HUES64 (cell line): ENCODE measurements around the gene TNFSF18.

Source experiments
- H3K27ac ChIP-seq: 2 replicates; pipeline ENCODE4 v1.7.0; 2013; ENCODE audit warnings: low read depth, low read length, inconsistent platforms
- H3K27me3 ChIP-seq: 2 replicates; pipeline ENCODE4 v1.6.1; 2013; ENCODE audit warnings: mild to moderate bottlenecking, low read length; ENCODE audit not compliant: insufficient read depth
- H3K36me3 ChIP-seq: 2 replicates; pipeline ENCODE4 v1.6.1; 2013; ENCODE audit warnings: mild to moderate bottlenecking, low read length; ENCODE audit not compliant: insufficient read depth
- H3K4me1 ChIP-seq: 2 replicates; pipeline ENCODE4 v1.6.1; 2013; ENCODE audit warnings: mild to moderate bottlenecking, low read length, moderate library complexity; ENCODE audit not compliant: insufficient read depth
- H3K4me3 ChIP-seq: 2 replicates; pipeline ENCODE4 v1.5.1; 2013; ENCODE audit warnings: mild to moderate bottlenecking, low read length, moderate library complexity
- H3K9ac ChIP-seq: 2 replicates; pipeline ENCODE4 v1.6.1; 2013; ENCODE audit warnings: mild to moderate bottlenecking, low read depth, low read length
- H3K9me3 ChIP-seq: 2 replicates; pipeline ENCODE4 v1.6.1; 2013; ENCODE audit warnings: low read depth, low read length; ENCODE audit not compliant: insufficient read depth
- WGBS: fragments of 150-250, 120-280 bp; methylation state at CpG from one replicate; pipeline ENCODE4 v1.1.7; 2013; ENCODE audit warnings: missing lambda C conversion rate; 5-methylcytosine and 5-hydroxymethylcytosine counted together

Gene TNFSF18

GRCh38 chr1:173062150-173062938 is 11.6 kb upstream of the TNFSF18 start:
- Histone ChIP-seq H3K27me3 (no peaks in the 10 kb centered on the region), H3K27ac (no peak overlapping the region), H3K4me1 (no peaks in the 10 kb centered on the region), H3K4me3 (no peak overlapping the region), H3K36me3 (no peaks in the 10 kb centered on the region), H3K9me3 (no peaks in the 10 kb centered on the region), H3K9ac (no peak overlapping the region)
- 100% methylated on average over 1 of the region's 1 CpG for WGBS

DNA sequence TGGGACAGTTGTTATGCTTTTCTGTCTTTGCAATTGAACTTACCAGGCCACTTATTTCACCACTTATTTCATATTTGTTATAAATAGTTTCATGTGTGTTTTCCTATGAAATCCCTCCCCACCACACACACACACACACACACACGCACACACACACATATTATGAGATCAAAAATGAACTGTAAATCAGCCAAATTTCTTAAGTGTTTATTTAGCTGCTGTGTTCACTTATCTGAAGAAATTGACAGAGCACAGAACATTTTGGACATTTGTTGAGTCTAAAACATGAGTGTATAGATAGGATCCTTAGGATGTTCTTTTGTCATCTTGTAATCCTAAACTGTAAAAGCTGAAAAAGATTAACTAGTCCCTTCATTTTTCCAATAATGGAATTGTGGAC is 7.8 kb upstream of the TNFSF18 start:
- no peaks in the 10 kb centered on the region for H3K36me3 ChIP-seq
- WGBS: no CpG with 5 or more reads among the region's 1 CpG
- H3K4me3 ChIP-seq: no peak overlapping the region
- no peak overlapping the region for H3K27ac ChIP-seq
- no peaks in the 10 kb centered on the region for H3K27me3 ChIP-seq
- no peak overlapping the region for H3K9ac ChIP-seq
- no peaks in the 10 kb centered on the region for H3K9me3 ChIP-seq
- no peaks in the 10 kb centered on the region for H3K4me1 ChIP-seq

DNA sequence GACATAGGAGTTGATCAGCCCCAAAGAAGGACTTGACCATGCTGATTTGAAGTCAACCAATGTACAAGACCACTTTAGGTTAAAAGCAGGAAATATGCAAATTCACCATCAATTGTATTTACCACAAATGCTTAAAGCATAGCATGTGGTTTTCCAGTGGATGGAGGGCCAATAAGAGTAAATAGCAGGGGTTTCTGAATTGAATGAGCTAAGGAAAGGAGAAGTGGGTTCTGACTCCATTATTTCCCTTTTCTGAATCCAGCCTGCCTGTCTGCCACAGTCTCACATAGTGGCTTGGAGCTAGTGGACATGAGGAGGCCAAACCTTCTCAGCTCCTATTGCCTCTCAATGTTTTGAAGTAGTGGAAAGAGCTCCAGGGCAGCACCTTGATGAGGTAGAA is 7.2 kb upstream of the TNFSF18 start:
- Histone ChIP-seq H3K27me3 (no peaks in the 10 kb centered on the region), H3K4me1 (no peaks in the 10 kb centered on the region), H3K36me3 (no peaks in the 10 kb centered on the region)

DNA sequence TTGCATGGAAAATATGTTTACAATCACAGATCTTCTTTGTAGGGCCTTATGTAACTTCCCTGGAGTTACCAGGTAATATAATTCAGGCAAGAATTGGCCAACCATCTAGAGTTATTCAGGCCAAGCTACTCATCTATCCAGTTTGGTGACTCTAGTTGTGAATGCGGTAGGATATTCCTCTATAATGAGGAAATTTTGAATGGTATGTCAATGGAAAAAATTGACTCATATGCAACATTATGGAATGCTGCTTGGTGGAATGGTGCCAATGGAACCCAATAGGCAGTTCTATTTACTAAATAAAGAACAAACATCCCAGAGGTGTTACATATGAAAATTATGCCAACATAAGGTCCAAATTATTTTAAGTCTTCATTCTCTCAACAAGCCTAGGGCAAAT is 5.6 kb upstream of the TNFSF18 start:
- no peaks in the 10 kb centered on the region for H3K36me3 ChIP-seq
- H3K9me3 ChIP-seq: no peaks in the 10 kb centered on the region
- no peaks in the 10 kb centered on the region for H3K27me3 ChIP-seq
- no peak overlapping the region for H3K27ac ChIP-seq
- no peak overlapping the region for H3K4me3 ChIP-seq
- H3K4me1 ChIP-seq: no peaks in the 10 kb centered on the region
- H3K9ac ChIP-seq: no peak overlapping the region
- WGBS: 92% methylated on average over 1 of the region's 1 CpG

More for the DNA sequence above, 7.2 kb upstream of the TNFSF18 start:
- Histone ChIP-seq H3K9me3 (no peaks in the 10 kb centered on the region), H3K4me3 (no peak overlapping the region), H3K27ac (no peak overlapping the region), H3K9ac (no peak overlapping the region)

DNA sequence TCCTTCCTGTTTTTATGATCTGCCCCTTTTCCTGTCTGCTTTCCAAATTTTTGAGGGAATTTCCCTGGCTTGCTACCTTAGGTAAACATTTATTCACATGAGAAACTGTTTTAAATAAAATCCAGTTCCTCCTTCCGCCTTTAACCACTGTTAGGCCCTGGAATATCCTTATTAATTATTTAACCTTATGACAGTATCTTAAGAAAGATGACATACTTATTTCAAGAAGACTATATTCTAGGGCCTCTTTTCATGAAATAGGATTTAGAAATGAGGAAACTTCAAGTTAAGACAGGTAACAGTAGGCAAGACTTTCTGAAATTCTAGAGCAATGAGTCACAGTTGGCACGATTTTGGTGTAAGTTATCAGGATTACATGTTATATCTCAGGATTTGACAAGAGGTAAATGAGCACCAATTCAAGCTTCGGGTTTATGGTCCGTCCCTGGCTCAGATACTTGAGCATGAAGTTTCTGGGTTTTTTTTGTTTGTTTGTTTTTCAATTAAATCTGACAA is 2.0 kb upstream of the TNFSF18 start:
- no peak overlapping the region for H3K9ac ChIP-seq
- 88% methylated on average over 3 of the region's 4 CpGs for WGBS
- H3K27ac ChIP-seq: no peak overlapping the region
- H3K9me3 ChIP-seq: no peaks in the 10 kb centered on the region
- H3K27me3 ChIP-seq: no peaks in the 10 kb centered on the region
- no peaks in the 10 kb centered on the region for H3K36me3 ChIP-seq
- H3K4me1 ChIP-seq: no peaks in the 10 kb centered on the region
- no peak overlapping the region for H3K4me3 ChIP-seq

DNA sequence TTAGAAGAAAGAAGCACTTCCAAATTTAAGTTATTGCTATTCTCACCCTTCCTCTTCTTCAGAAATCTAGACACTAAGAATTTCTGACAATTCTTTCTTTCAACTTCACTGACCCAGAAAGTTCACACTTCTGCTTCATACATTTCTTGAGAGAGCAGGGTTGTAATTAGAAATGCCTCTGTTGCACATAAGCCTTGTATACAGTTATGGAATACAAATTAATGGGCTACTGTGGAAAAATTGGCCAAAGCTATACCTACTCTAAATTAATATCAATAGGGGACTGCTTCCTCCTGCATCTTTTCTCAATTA is 1.5 kb downstream of the TNFSF18 start:
- H3K27me3 ChIP-seq: no peaks in the 10 kb centered on the region

GRCh38 chr1:173048621-173049321 is 2.0 kb downstream of the TNFSF18 start:
- Histone ChIP-seq H3K9ac (no peak overlapping the region), H3K27ac (no peak overlapping the region), H3K4me1 (no peaks in the 10 kb centered on the region), H3K36me3 (no peaks in the 10 kb centered on the region), H3K4me3 (no peak overlapping the region), H3K9me3 (no peaks in the 10 kb centered on the region), H3K27me3 (no peaks in the 10 kb centered on the region)
- WGBS: 100% methylated on average over 1 of the region's 1 CpG

More for the DNA sequence above, 1.5 kb downstream of the TNFSF18 start:
- Histone ChIP-seq H3K4me1 (no peaks in the 10 kb centered on the region), H3K4me3 (no peak overlapping the region), H3K27ac (no peak overlapping the region), H3K9ac (no peak overlapping the region), H3K9me3 (no peaks in the 10 kb centered on the region), H3K36me3 (no peaks in the 10 kb centered on the region)

- H3K4me1 ChIP-seq: 0 out of 2 replicates have a peak, but pooled peaks cover 4% of the 10 kb centered on the region
- H3K27ac ChIP-seq: no peak overlapping the region
- H3K36me3 ChIP-seq: no peaks in the 10 kb centered on the region
- H3K27me3 ChIP-seq: no peaks in the 10 kb centered on the region
- no peak overlapping the region for H3K9ac ChIP-seq
- 96% methylated on average over 1 of the region's 1 CpG for WGBS
- H3K4me3 ChIP-seq: no peak overlapping the region
- no peaks in the 10 kb centered on the region for H3K9me3 ChIP-seq
Observed at GRCh38 chr1:173044656-173045055, 6.1 kb downstream of the TNFSF18 start.

DNA sequence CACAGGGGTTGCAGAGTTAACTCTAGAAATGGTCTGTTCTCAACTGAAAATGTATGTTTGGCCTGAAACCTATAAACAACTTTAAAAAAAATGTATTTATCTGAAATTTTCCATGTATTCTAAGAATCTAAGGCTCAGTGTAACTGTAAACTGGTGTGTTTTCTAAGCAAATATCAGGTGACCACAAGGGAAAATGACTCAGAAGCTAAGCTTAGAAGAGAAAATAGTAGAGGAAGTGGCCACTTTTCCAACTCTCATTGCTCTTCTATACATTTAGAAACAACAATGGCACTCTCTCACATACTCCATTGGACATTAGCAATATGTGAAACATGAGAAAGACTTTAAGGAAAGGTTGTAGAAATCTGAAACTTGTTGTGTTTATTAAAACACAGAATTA is 7.5 kb downstream of the TNFSF18 start:
- Histone ChIP-seq H3K4me3 (no peak overlapping the region), H3K36me3 (no peaks in the 10 kb centered on the region), H3K9ac (no peak overlapping the region), H3K27ac (no peak overlapping the region), H3K4me1 (0 out of 2 replicates have a peak, but pooled peaks cover 4% of the 10 kb centered on the region), H3K9me3 (no peaks in the 10 kb centered on the region), H3K27me3 (no peaks in the 10 kb centered on the region)

DNA sequence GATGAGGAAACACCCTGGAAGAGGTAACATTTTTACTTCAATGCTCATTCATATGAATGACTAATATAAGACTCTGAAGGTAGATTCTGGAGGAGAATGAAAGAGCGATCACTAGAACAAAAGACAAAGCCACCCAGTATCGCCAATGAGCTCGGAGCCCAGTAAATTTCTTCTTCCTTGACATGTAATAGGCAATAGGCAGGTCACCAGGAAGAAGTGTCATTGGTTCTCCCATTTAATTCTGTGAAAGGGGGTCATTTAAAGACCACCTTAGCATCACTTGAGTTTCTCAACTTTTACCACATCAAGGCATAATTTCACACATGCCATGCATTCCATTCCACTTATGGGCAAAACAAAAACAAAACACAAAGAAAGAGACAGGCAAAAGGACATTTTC is 7.9 kb downstream of the TNFSF18 start:
- Histone ChIP-seq H3K4me1 (0 out of 2 replicates have a peak, but pooled peaks cover 4% of the 10 kb centered on the region), H3K9me3 (no peaks in the 10 kb centered on the region), H3K9ac (no peak overlapping the region), H3K27ac (no peak overlapping the region), H3K27me3 (no peaks in the 10 kb centered on the region), H3K36me3 (no peaks in the 10 kb centered on the region), H3K4me3 (no peak overlapping the region)
- 92% methylated on average over 3 of the region's 3 CpGs for WGBS

GRCh38 chr1:173039626-173040025 is 11.1 kb downstream of the TNFSF18 start:
- H3K4me3 ChIP-seq: no peak overlapping the region
- H3K27ac ChIP-seq: no peak overlapping the region
- no peaks in the 10 kb centered on the region for H3K27me3 ChIP-seq
- 0 out of 2 replicates have a peak, but pooled peaks cover 4% of the 10 kb centered on the region for H3K4me1 ChIP-seq
- no peaks in the 10 kb centered on the region for H3K36me3 ChIP-seq
- no peak overlapping the region for H3K9ac ChIP-seq
- no peaks in the 10 kb centered on the region for H3K9me3 ChIP-seq
